Measurements from ENCODE around the gene OR6B2.

GRCh38 chr2:239984421-239985194, 45.6 kb downstream of the OR6B2 start:
- TF ChIP-seq CTCF (IDR thresholded peaks at IDR 0.05) (no peak), POLR2A (IDR thresholded peaks at IDR 0.05) (no peak)

Measured in right lobe of liver (tissue), 4 donors.